Osteoblast (primary cell): ENCODE measurements around the gene CDRT15. TPM values are rescaled to one million over a fixed set of nuclear protein-coding genes. Genes with fewer than 3 reads are reported as not detected.

ENCODE experiments used
- DNase-seq: peaks from one replicate; pipeline ENCODE4 v3.0.0; 2011; ENCODE audit warnings: low spot score, mixed read lengths; ENCODE audit not compliant: insufficient read length; ENCODE audit errors: missing footprints
- H2AFZ ChIP-seq: 2 replicates; pipeline ENCODE4 v1.6.0; 2011; ENCODE audit warnings: mild to moderate bottlenecking, low read length
- H3K27ac ChIP-seq: 2 replicates; pipeline ENCODE4 v1.5.1; 2011; ENCODE audit warnings: mild to moderate bottlenecking, low read depth, low read length, moderate library complexity
- H3K27me3 ChIP-seq: 2 replicates; pipeline ENCODE4 v1.6.0; 2012; ENCODE audit warnings: mild to moderate bottlenecking, control low read depth, inconsistent platforms, low read length, moderate library complexity; ENCODE audit not compliant: insufficient read depth
- H3K36me3 ChIP-seq: 2 replicates; pipeline ENCODE4 v1.5.1; 2011; ENCODE audit warnings: mild to moderate bottlenecking, low read length, control low read depth, moderate library complexity; ENCODE audit not compliant: insufficient read depth
- H3K4me1 ChIP-seq: 2 replicates; pipeline ENCODE4 v1.5.1; 2011; ENCODE audit warnings: mild to moderate bottlenecking, low read length, control low read depth, moderate library complexity; ENCODE audit not compliant: insufficient read depth
- H3K4me2 ChIP-seq: 2 replicates; pipeline ENCODE4 v1.6.0; 2011; ENCODE audit warnings: mild to moderate bottlenecking, low read length; ENCODE audit not compliant: insufficient read depth
- H3K4me3 ChIP-seq: fragments of 200-600 bp; sonication (generic); 3 replicates; pipeline ENCODE4 v1.5.1; 2012; ENCODE audit warnings: mild to moderate bottlenecking, low read length, inconsistent platforms; ENCODE audit not compliant: insufficient read depth
- H3K79me2 ChIP-seq: 2 replicates; pipeline ENCODE4 v1.6.0; 2012; ENCODE audit warnings: mild to moderate bottlenecking, low read length, control low read depth, inconsistent platforms; ENCODE audit not compliant: insufficient read depth
- H3K9me3 ChIP-seq: 2 replicates; pipeline ENCODE4 v1.5.1; 2011; ENCODE audit warnings: low read depth, low read length, control low read depth
- H4K20me1 ChIP-seq: 2 replicates; pipeline ENCODE4 v1.6.0; 2012; ENCODE audit warnings: mild to moderate bottlenecking, low read length, control low read depth; ENCODE audit not compliant: insufficient read depth
- CTCF ChIP-seq: IDR thresholded peaks from 2 replicates; pipeline ENCODE4 v1.5.1; 2011; ENCODE audit warnings: mild to moderate bottlenecking, low read depth, low read length, moderate library complexity; ENCODE audit errors: extremely low read depth
- total RNA-seq: library from RNA; depleted of rRNA; stranded (reverse); fragments of >200 nt; gene quantifications from 2 replicates; pipeline ENCODE4 v1.2.3, GENCODE V29; 2012

CDRT15 gene
- total RNA-seq, 1 donor, result not detected

- Histone ChIP-seq H3K4me3 (no peak overlapping the region), H4K20me1 (no peaks in the 10 kb centered on the region)
Measured at GRCh38 chr17:14209215-14209614, 27.4 kb downstream of the CDRT15 start.

DNA sequence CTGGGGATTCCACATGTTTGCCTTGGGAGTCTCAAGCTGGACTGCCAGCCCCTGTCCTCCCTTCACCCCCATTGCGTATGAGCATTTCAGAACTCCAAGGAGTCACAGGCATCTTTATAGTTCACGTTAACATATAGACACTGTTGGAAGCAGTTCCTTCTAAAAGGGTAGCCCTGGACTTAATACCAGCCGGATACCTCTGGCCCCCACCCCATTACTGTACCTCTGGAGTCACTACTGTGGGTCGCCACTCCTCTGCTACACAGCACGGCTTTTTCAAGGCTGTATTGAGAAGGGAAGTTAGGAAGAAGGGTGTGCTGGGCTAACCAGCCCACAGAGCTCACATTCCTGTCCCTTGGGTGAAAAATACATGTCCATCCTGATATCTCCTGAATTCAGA lies 28.9 kb downstream of the CDRT15 start:
- Histone ChIP-seq H3K79me2 (no peaks in the 10 kb centered on the region), H3K4me2 (no peak overlapping the region), H4K20me1 (peaks cover 1% of the 10 kb centered on the region), H3K27me3 (no peaks in the 10 kb centered on the region), H3K36me3 (no peaks in the 10 kb centered on the region), H3K4me3 (no peak overlapping the region), H3K9me3 (no peaks in the 10 kb centered on the region), H2AFZ (no peak overlapping the region), H3K4me1 (no peaks in the 10 kb centered on the region), H3K27ac (no peak overlapping the region)
- TF ChIP-seq CTCF, result no peak
- DNase-seq, result no peak

More at GRCh38 chr17:14209215-14209614, 27.4 kb downstream of the CDRT15 start:
- Histone ChIP-seq H3K9me3 (no peaks in the 10 kb centered on the region), H3K27me3 (no peaks in the 10 kb centered on the region), H3K79me2 (no peaks in the 10 kb centered on the region), H3K27ac (no peak overlapping the region), H3K36me3 (no peaks in the 10 kb centered on the region), H2AFZ (no peak overlapping the region), H3K4me1 (peaks cover 7% of the 10 kb centered on the region), H3K4me2 (no peak overlapping the region)
- no peak for DNase-seq
- TF ChIP-seq CTCF, result no peak

- DNase-seq, result no peak
- Histone ChIP-seq H3K27ac (no peak overlapping the region), H2AFZ (no peak overlapping the region), H3K4me2 (no peak overlapping the region), H3K79me2 (no peaks in the 10 kb centered on the region), H3K9me3 (no peaks in the 10 kb centered on the region), H3K27me3 (no peaks in the 10 kb centered on the region), H3K4me1 (no peaks in the 10 kb centered on the region), H3K4me3 (no peak overlapping the region), H4K20me1 (peaks cover 3% of the 10 kb centered on the region), H3K36me3 (no peaks in the 10 kb centered on the region)
- TF ChIP-seq CTCF, result no peak
Measured at GRCh38 chr17:14206891-14207290, 29.8 kb downstream of the CDRT15 start.

- Histone ChIP-seq H3K4me2 (no peak overlapping the region), H3K36me3 (no peaks in the 10 kb centered on the region), H3K79me2 (no peaks in the 10 kb centered on the region), H4K20me1 (peaks cover 3% of the 10 kb centered on the region), H3K27ac (no peak overlapping the region), H3K4me3 (no peak overlapping the region), H3K9me3 (no peaks in the 10 kb centered on the region), H3K4me1 (no peaks in the 10 kb centered on the region), H3K27me3 (no peaks in the 10 kb centered on the region), H2AFZ (no peak overlapping the region)
- no peak for DNase-seq
- no peak for TF ChIP-seq CTCF
Measured at GRCh38 chr17:14205992-14206461, 30.6 kb downstream of the CDRT15 start.
